Right hindlimb (tissue), 1 donor: ENCODE results near the gene WRAP73.

Experiments used
- DNase-seq: peaks from one replicate; pipeline ENCODE4 v3.0.0-alpha.2; 2018

The WRAP73 gene

DNA sequence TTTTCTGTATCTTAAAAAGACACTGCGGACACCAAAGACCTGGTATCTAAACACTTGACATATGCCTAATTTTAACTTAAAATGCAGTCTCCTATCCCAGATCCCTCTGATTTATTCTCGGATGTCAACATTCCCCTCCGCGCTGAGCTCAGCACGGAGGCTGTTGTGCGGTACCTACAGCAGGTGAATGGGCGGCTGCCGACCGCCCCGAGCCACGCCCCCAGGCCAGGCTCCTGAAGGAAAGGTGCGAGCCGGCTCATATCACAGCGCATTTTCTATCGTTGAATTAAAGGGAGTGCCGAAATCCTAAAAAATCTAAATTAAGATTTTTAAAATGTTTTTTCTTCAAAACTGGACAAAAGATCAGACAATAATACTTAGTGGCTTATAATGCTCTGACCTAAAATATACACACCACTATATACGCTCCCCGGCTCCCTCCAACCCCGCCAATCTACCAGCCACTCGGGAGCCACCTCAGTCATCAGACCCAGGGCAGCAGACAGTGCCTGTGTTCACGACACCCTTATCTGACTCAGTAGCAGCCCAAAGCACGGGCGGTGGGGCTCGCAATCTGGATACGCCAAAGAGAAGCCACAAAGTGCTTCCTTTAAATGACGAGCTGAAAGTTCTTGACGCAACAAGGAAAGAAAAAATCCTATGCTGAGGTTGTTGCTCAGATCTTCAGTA lies 4.1 kb downstream of the WRAP73 start:
- DNase-seq = no peak

DNA sequence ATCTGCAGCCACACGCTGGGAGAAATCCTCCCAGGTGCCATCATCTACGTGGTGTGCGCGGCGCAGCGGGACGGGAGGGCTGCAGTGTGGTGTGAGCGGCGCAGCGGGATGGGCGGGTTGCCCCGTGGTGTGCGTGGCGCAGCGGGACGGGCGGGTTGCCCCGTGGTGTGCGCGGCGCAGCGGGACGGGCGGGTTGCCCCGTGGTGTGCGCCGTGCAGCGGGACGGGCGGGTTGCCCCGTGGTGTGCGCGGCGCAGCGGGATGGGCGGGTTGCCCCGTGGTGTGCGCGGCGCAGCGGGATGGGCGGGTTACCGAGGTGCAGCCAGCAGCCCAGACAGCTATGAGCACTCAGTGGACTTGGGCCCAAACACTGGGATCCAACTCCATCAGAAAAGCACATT lies 4.7 kb downstream of the WRAP73 start:
- no peak for DNase-seq

DNA sequence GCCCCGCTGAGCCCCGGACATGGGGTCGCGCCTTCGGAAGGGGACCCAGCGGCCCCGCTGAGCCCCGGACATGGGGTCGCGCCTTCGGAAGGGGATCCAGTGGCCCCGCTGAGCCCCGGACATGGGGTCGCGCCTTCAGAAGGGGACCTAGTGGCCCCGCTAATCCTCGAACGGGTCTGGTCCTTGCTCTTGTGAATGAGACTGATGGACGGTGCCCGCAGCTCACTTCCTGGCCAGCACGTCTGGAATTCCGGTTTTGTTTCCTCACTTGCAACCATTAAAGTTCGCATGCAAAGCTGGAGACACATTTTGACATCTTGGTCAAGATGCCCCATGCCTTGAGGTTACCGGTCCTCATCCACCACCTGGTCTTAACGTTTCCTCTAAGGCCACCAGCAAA lies 5.6 kb downstream of the WRAP73 start:
- no peak for DNase-seq

GRCh38 chr1:3642919-3643675 lies 6.8 kb downstream of the WRAP73 start:
- DNase-seq = no peak

- DNase-seq = no peak
Measured at GRCh38 chr1:3641816-3642215, 8.1 kb downstream of the WRAP73 start.

- no peak for DNase-seq
Measured at GRCh38 chr1:3641046-3641760, 8.7 kb downstream of the WRAP73 start.

DNA sequence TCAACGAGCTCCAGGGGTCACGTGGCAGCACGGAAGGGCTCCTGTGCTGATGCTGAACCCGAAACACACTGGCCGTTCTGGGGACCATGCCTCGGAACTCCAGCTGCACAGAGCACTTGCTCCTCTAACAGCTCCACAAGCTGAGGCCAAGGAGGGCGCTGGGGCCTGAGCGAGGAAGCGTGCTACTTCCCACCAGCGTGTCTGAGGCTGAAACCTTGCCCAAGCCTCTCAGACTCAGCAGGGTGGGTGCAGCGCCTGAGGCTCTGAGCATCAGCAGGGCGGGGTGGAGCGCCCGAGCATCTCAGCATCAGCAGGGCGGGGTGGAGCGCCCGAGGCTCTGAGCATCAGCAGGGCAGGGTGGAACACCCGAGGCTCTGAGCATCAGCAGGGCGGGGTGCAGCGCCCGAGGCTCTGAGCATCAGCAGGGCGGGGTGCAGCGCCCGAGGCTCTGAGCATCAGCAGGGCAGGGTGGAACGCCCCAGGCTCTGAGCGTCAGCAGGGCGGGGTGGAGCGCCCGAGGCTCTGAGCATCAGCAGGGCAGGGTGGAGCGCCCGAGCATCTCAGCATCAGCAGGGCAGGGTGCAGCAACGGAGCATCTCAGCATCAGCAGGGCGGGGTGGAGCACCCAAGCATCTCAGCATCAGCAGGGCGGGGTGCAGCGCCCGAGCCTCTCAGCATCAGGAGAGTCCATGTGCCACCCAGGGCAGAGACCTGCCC lies 9.6 kb downstream of the WRAP73 start:
- no peak for DNase-seq

DNA sequence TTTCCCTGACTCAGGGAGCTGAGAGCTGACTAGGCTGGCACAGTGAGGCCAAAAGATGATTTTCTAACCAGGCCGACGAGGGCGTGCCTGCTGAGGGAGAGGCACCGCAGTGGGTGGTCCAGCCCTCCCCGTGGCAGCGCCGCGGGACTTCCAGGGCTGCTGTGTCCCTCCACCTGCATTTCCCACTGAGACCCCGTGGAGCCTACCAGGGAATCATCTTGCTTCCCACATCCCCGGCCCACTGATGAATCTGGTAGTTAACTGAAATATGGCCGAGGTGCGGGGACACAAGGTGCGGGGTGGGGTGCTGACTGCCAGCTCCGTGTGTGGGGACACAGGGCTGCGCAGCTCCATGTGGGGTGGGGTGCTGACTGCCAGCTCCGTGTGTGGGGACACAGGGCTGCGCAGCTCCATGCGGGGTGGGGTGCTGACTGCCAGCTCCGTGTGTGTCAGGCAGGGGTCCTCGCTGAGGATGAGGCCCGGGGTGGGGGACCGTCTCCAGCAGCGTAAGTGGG lies 10.4 kb downstream of the WRAP73 start:
- no peak for DNase-seq

DNA sequence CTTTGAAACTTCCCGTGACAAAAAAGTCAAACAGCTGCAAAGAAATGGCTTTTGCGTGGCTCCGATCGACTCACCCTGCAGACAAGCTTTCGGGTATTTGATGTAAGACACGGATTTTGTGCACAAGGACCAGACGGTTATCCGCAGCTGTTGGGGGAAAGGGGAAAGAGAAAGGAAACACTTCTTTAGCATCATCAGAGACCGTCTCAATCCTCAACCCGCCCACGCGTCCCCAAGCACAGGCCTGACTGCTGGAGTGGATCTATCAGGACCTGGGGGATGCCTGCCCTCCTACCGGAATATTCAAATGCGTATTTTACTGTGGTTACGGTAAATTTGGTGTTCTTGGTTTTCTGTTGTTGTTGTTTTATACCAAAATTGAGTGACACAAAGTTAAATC lies 11.2 kb downstream of the WRAP73 start:
- no peak for DNase-seq

DNA sequence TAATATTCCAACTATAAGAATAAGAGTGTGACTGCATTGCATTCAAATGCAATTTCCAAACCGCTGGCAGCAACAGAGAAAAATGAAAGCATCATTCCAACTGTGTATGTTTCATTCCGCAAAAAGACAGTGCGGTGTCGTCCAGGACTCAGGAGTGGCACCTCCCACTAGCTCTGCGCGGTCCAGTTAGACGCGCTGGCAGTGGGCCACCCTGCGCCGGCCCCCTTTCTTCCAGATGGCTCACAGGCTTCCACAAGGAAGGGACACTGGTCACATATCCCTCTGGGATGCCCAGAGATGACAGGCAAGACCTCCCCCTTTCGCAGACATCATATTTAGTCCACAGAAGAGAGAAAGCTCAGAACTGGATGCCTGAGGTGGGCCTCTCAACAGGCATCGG lies 11.9 kb downstream of the WRAP73 start:
- DNase-seq = no peak

DNA sequence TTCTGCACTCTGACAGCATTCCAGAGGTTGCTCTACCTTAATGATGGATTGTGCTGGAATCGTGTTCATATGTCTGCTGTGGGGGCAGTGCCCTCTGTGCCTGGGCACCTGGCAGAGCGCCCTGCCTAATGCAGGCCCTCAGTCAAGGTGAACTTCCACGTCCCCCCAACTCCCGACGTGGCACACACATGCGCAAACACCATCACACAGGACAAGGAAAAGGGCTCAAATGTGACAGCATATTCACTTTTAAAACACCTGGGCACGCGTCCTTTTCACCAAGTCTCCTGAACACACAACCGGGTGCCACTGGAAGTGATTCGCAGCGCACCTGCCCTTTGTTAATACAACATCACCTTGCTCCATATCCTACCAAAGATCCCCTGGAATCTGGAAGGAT lies 13.4 kb downstream of the WRAP73 start:
- no peak for DNase-seq

GRCh38 chr1:3636080-3636479 lies 13.8 kb downstream of the WRAP73 start:
- no peak for DNase-seq

DNA sequence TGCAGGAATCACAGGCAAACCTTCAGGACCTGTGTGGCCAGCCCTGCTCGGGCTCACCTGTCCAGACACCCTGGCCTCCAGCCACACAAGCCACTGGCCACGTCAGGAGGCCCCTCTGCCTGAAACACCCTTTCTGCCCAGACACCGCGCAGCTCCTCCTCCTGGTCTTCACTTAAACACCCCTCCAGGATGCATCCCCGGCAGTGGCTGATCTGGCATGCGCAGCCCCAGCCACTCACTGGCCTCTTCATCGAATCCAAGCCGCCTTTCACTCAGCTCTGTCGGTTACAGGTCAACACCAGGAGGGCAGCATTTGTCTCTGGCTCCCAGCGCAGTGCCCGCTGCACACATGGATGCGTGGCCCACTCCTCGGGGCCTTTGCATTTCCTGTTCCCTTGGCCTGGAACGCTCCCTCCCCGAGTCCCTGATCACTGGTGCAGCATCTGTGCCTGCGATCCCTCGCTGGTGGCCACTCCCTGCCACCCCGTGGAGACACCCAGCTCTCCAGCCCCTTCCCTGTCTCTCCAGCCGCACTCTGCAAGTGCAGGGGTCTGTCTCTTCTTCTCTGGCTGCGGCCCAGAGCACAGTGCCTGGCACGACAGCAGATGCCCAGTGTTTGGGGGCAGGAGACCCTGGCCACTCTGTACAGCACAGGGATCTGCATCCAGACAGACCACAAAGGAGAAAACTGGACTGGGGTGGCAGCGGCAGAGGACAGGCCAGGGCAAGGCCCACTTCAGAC lies 15.7 kb downstream of the WRAP73 start:
- DNase-seq = no peak

DNA sequence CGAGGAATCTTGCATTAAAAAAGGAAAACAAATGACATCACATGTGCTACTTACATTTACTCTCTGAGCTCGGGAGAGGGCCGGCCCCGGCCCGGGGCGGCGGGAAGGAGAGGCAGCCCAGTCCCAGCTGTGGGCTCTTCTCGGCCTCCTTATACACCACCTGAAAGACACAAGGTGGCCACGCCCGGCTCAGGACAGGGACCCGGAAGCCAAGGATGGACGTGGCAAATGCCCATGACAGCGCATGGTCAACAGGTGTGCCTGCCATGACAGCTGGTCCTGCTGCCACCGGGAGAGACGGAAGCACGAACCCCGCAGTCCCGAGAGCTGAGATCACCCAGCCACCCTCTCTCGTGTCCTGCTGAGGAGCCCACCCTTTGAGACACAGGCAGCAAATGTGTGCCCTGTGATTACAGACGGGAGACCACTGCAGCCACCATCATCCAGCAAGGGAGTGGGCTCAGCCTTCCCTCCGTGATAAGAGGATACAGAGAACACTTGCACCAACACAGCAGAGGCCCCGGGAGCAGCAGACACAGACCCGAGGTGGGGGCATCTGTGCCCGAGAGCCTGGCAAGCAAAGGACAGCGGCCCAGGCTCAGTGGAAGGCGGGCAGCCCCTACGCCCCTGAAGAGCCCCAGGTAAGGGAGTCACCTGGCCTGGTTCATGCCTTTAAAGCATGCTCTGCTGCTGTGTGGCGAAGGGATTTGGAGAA lies 16.4 kb downstream of the WRAP73 start:
- DNase-seq = no peak

DNA sequence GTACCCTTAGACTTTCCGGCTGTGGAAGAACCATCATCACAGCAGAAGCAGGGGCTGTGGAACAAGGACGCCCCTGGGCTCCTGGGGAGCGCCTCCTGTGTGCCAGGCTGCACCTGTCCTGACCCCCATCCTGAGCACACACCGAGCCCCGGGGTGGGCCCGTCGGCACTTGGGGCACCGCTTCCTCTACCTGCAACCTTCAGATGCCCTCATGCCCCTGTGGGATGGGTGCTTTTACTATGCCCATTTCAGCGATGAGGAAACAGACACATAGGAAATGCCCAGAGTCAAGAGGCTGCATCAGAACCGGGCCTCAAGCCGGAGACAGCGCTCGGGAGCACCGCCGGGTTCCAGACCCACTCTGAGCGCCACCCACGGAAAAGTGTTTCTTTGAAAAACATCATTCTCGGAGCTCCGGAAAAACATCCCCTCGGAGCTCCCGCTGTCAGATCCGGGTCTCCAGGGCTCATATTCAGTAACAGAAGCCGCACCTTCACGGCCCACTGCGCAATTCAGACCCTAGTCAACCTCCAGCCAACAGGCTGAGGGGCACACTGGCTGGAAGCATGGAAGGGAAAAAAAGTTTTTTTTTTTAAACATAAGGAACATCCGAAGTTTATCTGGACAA lies 17.1 kb downstream of the WRAP73 start:
- DNase-seq = no peak

GRCh38 chr1:3632298-3632697 lies 17.6 kb downstream of the WRAP73 start:
- no peak for DNase-seq

GRCh38 chr1:3631320-3632260 lies 18.3 kb downstream of the WRAP73 start:
- no peak for DNase-seq

- DNase-seq = no peak
Measured at GRCh38 chr1:3630914-3631313, 19.0 kb downstream of the WRAP73 start.

GRCh38 chr1:3630161-3630611 lies 19.7 kb downstream of the WRAP73 start:
- no peak for DNase-seq
